SW 1271 (cell line): ENCODE measurements around the gene MAMDC2.

Source experiments
- DNase-seq, 2 experiments: peaks; one replicate each; lab custom pipeline; 2025; lab: John Stamatoyannopoulos, UW

The MAMDC2 gene, protein sequence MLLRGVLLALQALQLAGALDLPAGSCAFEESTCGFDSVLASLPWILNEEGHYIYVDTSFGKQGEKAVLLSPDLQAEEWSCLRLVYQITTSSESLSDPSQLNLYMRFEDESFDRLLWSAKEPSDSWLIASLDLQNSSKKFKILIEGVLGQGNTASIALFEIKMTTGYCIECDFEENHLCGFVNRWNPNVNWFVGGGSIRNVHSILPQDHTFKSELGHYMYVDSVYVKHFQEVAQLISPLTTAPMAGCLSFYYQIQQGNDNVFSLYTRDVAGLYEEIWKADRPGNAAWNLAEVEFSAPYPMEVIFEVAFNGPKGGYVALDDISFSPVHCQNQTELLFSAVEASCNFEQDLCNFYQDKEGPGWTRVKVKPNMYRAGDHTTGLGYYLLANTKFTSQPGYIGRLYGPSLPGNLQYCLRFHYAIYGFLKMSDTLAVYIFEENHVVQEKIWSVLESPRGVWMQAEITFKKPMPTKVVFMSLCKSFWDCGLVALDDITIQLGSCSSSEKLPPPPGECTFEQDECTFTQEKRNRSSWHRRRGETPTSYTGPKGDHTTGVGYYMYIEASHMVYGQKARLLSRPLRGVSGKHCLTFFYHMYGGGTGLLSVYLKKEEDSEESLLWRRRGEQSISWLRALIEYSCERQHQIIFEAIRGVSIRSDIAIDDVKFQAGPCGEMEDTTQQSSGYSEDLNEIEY

DNA sequence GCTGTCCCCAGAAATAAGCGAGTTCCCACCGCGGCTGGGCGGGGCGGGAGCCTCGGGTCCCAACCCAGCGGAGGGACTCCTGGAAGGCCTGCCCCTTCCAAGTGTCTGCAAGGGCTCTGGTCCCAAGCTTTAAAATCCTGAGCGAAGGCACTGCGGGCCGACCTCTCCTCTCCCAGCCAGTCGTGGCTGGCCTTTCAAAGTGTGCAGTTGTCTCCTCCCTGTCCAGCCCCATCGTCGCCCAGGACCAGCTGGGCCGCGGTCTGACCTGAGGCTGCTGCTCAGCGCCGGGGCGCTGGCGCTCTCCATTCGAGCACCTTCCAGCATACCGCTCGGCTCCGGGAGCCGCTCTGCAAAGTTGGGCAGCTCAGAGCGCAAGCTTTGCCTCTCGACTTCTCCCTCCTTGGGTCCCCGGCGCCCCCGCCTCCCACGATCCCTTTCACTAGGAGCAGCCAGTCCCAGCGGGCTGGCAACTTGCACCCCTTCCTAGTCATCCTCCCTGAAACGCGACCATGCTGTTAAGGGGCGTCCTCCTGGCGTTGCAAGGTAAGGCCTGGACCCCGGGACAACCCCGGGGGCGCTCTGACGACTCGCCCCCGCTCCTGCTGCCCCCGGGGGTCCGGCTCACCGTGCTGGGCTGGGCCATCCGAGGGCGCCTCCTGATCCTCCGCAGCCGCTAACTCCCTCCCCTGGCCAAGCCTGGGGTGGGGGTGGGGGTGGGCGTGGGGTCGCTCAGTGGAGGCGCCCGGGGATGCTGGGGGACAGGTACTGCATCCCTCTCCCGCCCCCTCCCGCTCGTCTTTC is at the start of gene MAMDC2:
Gene MAMDC2 (plus strand): TSS at position 160 of the 801 bp plus-strand sequence. CDS start 350 bp downstream, at position 510.
- DNase-seq: no peak

DNA sequence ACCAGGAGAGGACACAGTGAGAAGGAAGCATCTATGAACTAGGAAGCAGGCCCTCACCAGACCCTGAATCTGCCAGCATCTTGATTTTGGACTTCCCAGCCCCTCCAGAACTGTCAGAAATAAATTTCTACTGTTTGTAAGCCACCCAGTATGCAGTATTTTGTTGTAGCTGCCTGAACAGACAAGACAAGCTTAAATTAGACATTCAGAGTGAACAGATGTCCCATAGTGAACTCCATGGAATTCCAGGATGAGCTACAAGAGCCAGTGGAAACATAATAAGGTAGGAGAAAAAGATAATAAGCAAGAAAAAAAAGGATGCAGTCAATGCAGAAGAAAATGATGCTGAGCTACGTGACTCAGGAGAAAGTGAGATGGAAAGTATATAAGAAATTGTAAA is 47.8 kb upstream of the MAMDC2 start:
- no peak for DNase-seq

DNA sequence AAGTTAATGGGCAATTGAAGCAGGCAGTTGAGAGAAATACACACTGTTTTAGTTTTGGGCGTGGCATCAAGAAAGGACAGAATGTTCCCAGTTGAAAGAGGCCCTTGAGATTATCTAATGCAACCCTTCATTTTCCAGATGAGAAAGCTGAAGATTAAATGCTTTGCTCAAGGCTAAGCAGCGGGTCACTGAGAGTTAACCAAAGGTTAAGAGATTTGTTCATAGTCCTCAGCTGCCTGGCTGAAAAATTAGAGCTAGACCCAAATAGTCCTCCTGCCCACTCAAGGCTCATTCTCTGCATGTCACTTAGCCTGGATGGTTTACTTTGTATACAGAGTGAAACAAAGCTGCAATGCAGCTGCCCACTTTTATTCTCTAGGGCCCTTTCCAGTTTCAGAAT is 46.7 kb upstream of the MAMDC2 start:
- DNase-seq: no peak

DNA sequence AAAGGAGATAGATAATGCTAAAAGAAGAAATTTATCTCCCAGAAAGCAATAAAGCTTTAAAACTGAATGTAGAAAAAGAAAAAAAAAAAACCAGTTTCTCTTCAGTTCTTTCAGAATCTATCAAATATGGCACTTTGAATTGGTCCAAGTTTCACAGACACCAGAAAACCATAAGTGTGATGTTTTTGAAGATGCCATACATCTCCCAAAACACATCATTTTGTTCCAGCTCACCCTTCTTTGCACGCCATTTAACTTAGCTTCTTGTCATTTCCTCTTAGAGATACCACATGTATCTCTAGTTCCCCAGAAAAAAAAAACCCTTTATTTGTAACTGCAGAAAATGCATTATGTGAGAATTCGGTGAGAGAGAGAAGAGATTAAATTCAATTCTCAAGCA is 46.1 kb upstream of the MAMDC2 start:
- DNase-seq: no peak

DNA sequence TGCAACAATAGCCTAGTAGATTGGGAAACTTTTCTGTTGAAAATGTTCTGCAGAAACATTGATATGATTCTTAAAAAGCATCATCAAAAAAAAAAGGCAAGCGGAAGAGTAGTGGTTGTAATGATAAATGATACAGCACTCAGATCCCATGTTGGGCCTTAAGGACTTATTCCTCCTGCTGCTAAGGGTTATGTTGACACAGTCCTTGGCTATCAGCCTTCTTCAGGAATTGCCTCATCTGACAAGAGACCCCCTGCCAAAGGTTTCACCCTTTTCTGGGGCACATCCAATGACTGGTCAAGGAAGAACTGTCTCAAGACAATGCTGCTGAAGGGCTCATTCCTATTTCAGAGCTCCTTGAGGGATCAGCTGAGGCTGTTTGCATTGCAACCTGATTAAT is 44.3 kb upstream of the MAMDC2 start:
- no peak for DNase-seq

DNA sequence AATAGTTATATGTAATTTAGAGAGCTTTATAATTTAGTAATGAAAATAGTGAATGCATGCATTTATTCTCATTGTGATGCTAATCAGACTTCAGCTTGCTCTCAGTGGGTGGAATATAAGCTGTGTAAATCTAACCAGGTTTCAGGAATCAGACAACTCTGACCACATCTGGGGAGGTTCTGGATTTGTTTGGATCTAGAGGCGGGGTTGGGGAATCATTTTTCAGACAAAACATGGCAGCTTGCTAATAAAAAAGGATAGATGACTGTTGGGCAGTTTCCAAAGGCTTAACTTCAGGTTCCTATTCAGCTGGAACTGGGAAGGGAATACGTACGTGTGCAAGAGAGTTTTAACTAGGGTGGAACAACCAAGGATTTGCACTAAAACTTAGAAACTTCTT is 43.2 kb upstream of the MAMDC2 start:
- no peak for DNase-seq

DNA sequence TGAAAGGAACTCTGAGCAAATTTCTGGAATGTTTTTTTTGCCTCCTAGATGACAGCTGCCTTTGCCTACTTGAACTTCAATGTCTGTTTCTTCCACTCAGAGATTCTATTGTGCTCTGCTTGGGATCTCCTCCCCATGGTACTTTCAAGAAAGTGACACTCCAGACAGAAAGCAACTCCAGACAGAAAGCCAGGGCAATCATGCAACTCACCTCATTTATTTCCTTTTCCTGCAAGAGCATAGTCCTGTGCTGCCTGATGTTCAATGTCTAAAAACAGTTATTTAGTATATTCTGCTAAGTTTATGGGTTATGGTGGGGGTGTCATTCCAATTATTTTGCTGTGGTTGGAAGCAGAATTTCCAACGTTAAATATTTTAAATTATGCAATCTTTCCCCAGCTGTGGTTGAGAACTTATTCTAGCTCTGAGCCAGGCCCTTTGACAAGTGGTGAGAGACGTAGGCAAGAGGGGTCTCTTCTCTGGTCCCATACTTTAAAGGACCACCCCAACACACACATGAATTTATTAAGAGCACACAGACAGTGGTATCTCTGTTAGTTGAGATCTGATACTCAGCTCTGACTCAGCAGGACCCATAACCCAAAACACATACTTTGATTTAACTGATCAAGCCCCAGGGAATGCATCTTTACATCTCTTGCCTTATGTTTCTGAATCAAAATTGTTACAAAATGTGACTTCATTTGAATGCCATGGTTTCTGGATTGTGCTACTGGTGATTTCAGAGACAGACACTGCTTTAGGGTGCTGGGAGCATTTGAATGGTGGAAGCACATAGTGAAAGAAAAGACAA is 39.5 kb upstream of the MAMDC2 start:
- no peak for DNase-seq

DNA sequence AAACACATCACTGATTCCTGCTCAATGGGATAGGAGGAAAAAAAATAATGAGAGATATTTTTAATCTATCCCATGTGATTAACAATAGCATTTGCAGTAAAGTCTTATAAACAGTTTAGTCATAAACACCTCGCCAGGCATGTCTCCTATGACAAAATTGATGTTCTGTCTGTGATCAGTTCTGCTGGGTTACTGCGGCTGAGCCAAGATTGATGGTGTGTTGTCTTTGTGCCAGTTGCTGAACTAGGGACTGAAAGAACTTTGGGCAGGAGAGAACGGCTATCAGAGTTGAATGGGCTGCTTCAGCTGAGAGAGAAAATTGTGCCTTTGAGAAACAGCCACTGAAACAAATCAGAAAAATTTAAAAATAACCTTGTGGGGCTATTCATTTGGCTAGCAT is 37.3 kb upstream of the MAMDC2 start:
- DNase-seq: no peak

DNA sequence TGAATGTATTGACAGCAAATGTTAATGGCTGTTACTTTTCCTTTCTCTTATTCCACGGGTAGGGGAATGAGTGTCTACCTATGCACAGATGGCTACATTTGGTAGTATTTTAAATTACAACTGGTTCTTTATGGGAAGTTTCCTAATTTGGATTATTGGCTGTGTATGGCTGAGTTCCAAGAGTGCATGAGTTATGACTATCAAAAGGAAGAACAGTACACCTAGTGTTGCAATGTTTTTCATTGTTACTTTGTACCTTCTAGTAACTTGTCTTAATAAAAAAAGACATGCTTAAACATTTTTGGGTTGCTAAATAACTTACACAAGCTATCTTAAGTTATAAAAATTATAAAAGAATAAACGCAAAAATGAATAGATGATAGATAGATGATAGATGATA is 35.8 kb upstream of the MAMDC2 start:
- DNase-seq: no peak

DNA sequence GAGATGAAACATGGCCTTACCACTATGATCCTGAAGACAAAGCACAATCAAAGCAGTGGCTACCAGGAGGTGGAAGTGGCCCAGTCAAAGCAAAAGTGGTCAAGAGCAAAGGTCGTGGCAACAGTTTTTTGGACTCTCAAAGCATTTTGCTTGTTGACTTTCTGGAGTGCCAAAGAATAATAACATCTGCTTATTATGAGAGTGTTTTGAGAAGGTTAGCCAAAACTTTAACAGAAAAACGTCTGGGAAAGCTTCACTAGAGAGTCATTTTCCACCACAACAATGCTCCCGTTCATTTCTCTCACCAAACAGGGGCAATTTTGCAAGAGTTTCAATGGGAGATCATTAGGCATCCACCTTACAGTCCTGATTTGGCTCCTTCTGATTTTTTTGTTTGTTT is 33.6 kb upstream of the MAMDC2 start:
- no peak for DNase-seq

DNA sequence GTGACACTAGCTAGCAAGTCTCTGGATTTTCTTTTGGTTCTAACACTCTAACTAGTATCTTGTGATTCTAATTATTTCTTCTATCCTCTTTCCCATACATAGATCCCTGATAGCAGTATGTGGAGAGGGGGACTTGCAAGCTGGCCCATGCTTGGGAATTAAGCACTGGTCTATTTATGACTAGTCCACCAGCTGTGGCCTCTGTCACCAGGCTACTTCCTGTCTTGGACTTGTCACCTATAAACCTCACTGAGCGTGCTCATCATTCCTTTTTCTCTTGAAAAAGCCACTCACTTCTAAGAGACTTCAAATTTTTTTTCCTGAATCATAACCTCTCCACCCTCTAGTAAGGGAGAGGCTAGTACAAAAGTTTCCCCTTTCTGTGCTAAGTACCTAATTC is 32.3 kb upstream of the MAMDC2 start:
- no peak for DNase-seq

DNA sequence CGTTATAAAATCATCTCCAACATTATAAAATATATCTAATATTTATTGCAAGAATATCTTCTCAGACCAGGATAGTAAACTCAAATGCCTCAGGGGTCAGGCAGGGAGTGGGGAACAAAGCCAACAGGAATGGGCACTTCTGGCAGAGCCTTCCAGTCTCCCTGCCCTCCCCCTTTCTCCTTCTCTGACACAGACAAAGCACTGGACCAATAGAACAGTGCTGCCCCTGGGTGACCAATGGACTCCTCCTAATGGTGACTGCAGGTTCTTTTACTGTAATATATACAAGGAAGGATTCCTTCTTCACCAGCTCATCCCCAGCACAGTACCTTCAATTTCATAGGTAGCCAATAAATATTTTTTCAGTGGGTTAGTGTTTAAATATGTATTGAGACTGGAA is 31.1 kb upstream of the MAMDC2 start:
- no peak for DNase-seq

DNA sequence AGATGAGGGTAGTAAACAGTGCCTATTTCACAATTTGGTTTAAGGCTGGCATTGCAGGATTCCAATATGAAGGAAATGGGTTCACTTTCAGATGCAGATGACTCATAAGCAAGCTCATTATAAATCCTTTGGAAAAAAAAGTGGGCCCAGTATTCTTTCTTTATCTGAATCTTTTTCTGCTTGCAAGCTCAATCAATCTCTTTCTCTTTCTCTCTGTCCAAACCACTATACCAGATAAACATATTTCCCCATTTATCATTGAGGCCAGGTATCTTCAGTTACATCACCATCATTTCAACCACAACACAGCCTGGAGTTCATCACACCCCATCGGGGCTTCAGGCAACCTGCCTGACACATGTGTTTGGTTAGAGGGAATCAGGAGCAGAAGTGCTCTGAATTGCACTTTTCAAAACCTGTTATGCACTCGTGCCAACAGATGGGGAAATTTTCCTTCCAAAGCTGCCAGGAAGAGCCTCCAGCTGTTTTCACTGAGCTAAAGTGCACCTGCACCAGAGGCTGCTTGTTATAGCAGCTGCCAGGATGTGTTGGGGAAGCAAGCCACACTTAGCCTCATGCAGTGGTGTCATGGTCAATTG is 30.0 kb upstream of the MAMDC2 start:
- no peak for DNase-seq

DNA sequence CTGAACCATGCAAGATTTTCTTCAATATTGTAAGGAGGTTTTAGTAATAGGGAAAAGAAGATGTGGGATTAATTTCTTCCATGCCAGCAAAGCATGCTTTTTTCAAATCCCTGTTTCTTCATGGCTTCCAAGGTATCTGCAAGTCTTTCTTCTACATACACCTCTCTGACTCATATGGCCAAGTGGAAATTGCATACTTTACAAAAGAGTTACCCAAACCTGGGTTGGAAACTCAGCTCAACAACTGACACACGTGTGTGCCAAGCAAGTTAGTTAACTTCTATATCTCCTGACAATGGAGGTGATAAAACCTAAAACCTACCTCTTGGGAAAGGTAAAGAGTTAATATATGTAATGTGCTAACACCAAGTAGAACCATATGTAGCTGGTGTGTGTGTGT is 28.5 kb upstream of the MAMDC2 start:
- DNase-seq: no peak

DNA sequence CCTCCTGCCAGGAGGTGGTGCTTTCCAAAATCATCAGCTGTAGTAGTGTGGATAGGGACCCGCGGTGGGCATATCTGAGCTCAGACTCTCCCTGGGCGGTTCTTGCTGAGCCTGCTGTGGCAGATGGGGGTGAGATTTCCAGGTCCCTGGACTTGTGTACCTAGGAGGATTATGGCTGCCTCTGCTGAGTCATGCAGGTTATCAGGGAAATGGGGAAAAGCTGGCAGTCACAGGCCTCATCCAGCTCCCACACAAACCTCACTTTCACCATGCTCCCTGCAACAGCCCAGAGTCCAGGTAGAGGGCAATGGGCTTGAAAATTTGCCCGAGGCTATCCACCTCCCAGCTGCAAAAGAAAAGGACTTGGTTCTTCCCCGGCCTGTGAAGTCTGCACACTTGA is 23.4 kb upstream of the MAMDC2 start:
- no peak for DNase-seq

DNA sequence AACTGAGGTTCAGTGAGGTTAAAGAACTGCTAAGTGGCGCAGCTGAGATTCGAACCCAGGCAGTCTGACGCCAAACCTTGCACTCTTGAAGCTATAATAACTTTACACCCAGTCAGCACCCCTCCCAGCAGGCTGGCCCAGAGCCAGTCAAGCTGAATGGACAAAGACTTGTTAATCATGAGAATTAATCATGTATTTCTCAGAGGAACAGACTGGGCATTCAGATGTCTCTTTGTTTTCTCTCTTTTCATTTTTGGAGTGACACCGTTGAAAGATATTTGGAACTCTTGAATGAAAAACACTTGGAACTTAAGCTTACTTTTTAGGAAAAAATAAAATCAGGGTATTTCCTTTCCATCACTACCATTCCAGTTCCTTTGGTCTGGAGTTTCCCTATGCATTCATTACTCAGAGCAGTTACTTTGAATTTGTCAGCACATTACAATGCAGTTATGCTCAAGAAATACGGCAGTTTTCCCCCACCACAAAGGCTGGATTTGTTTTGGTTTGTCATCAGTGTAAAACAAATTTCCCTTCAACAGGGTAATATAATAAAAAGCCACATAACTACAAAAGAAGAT is 22.6 kb upstream of the MAMDC2 start:
- peak in 1 of 2 experiments; percentile 31 for DNase-seq

DNA sequence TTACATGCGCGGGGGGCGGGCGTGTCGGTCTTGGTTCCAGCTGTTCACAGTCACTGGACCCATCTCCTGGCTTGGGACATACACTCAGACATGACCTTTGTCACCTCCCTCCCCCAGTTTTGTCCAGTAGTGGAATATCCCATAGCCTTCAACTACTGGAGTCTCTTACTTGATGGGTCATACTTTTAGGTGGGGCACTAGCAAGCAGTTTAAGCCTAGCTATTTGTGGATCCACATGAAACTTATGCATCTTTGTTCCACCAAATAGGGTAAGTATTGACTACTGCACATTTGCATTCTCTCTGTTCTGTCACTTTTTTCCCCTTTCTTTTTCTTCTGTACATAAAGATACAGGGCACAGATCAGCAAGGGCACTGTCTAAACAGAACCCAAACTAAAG is 15.4 kb upstream of the MAMDC2 start:
- no peak for DNase-seq

DNA sequence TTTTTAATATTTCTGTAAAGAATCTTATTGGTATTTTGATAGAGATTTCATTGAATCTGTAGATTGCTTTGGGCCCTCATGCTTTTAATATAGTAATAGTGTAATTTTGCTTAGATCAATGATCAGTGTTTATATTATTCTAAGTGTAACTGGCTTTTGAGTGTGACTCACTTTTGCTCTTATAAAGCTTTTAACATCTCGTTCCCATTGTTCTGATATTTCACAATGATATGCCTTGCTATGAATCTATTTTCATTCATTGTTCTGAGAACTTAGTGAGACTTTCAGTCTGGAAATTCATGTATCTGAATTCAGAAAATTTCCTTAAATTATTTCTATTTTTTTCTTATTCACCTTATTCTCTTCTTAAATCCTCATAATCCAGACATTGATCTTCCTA is 13.5 kb upstream of the MAMDC2 start:
- DNase-seq: no peak

DNA sequence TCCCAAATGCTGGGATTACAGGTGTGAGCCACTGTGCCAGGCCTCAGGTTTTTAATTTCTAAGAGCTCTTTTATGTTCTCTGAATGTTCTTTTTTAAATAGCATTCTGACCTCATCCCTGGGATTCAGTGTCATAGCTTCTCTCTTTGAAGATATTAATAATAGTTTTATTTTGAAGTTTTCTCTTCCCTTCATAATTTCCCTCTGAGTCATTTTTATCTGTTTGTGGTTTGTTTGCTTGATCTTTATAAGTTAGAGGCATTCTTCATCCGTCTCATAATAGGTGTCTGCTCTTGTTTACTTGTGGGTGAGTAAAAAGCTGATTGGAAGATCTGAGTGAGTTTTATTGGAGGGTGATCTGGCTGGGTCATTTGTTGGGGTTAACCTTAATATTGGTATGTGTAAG is 12.5 kb upstream of the MAMDC2 start:
- DNase-seq: no peak

DNA sequence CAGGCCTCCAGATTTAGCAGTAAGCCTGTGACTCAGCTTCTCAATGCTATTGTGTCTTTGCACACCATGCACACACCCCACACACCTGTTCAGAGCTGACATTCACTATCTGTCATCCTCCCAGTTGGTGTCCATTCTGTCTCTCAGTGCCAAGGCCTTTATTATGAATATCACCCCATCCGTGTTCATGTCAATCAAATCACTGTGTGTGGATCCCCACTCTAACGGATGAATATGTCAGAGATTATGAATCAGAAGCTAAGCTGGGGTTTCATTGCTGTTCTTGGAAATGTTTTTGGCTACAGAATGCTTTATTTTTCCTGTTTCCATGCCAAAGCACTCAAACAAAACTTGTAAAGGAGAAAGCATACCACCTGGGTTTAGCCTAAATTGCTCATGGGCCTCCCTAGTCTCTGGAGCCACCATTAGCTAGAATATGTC is 9.4 kb upstream of the MAMDC2 start:
- no peak for DNase-seq

DNA sequence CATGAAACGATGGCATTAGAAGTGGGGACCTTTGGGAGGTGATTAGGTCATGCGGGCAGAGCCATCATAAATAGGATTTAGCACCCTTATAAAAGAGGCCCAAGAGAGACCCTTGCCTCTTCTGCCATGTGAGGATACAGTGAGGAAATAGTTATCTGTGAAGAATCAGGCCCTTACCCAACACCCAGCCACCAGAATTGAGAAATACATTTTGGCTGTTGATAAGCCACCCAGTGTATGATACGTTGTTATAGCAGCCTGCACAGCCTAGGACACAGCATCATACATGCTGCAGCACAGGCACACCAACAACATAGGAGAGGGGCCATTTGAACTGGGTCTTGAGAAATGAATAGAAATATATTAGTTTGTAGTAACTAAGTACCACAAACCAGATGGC is 8.0 kb upstream of the MAMDC2 start:
- DNase-seq: no peak
